HG03064 (cell line): ENCODE measurements around the gene UBL5.
"Not testable (repeated sequence)": the region's sequence is repeated elsewhere in the genome, so short reads cannot be mapped to it uniquely, and the experiment has no call there.

Experiments used
- ATAC-seq: cut with Tn5 transposase; IDR thresholded peaks from one replicate; pipeline ENCODE4 v1.9.1; 2021; ENCODE audit warnings: low read depth; ENCODE audit not compliant: unreplicated experiment

UBL5 gene

DNA sequence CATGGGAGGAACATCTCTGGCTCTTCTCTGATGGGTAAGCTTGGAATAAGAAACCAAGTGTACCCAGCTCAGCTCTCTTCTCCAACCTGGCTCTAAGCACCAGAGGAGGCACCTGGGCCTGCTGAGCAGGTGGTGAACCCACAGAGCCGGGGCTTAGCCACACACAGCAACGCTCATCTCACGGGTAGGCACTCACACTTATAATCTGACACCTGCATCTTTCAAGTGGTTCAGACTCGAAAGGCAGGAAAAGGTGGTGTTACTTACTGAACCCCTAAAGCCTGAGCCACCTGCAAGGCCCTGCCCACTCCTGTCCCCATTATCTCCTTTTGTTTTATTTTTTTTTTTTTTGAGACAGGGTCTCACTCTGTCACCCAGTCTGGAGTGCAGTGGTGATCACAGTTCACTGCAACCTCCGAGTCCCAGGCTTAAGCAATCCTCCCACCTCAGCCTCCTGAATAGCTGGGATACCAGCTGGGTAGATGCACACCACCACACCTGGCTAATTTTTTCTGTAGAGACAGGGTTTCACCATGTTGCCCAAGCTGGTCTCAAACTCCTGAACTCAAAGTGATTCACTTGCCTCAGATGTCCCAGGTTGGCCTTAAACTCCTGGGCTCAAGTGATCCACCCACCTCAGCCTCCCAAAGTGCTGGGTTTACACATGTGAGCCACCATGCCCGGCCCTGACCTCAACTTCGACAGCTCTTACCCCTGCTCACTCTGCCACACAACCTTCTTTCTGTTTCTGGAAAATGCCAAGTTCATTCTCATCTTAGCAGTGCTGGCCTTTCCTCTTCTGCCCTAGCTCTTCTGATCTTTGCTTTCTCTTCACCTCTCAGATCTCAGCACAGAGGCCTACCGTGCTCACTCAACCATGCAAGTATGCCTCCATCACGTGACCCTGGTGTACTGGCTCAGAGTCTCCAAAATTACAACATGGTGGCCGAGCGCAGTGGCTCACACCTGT, 18.6 kb upstream of the UBL5 start:
- ATAC-seq = no peak

DNA sequence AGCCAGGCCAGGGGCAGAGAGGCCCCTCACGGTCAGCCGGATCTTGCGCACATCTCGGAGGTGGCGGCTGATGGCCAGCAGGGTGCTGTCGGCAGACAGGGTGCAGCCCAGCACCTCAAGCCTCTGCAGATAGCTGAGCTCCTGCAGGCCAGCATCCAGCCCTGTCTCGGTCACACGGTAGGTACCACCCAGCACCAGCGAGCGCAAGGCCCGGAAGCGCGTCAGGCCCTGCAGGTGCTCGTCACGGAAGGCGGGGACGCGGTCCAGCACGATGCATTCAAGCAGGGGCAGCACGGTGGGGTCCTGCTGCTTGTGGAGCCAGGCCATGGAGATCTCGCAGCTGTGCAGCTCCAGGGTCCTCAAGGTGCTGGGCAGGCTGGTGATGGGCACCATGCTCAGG, 16.6 kb upstream of the UBL5 start:
- ATAC-seq = no peak

DNA sequence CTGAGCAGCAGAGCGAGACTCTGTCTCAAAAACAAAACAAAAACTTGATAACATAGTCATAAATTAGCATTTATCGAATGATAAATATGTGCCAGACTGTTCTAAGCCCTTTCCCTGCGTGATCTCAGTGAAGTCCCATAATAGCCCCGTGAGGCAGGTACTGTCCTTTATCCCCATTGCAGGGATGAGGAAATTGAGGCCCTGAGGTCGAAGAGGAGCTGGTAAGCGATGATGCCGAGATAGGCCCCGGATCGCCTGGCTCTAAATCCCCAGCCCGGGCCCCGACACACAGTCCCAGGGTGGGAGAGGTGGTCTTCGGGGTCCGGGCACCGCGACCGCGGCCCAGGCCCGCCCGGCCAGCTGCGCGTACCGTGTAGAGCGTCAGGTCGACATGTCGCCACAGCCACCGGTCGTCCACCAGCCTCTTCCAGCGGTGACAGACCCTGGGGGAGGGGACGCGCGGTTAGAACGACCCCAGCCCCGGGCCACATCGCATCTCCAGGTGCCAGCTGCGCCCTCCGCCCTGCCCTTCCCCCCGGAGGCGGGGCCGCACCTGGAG, 9.5 kb upstream of the UBL5 start:
- no peak for ATAC-seq

DNA sequence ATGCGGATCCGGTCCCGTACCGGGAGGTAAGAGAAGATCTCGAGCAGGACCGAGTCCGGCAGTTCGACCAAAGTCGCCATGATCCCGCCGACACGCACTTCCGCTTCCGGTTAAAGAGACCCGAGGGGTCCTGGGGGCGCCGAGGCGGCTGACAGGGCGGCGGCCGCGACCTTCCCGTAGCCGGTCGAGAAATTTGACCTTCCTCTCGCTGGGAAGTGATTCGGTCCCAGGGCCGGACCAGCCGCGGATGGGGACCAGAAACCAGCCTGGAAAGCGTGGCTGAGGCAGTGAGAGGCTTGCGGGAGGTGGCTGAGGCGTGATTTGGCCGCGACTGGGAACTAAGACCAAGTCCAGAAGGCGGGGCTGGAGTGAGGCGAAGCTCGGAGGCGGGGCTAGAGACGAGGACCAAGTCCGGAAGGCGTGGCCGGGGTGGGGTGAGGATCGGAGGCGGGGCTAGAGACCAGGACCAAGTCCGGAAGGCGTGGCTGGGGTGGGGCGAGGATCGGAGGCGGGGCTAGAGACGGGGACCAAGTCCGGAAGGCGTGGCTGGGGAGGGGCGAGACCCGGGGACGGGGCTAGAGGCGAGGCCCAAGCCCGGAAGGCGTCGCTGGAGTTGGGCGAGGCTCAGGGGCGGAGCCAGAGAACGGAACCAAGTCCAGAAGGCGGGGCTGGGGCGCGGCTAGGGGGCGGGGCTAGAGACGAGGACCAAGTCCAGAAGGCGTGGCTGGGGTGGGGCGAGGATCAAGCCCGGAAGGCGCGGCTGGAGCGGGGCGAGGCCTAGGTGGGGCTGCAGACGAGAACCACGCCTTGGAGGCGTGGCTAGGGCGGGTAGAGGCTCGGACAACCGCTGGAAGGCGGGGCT, 8.8 kb upstream of the UBL5 start, which contains the start of gene FBXL12:
FBXL12 (minus strand) TSS at position 346 of the 862 bp plus-strand sequence; CDS start at position 80, 266 bp downstream.
- peak; percentile 82 for ATAC-seq

DNA sequence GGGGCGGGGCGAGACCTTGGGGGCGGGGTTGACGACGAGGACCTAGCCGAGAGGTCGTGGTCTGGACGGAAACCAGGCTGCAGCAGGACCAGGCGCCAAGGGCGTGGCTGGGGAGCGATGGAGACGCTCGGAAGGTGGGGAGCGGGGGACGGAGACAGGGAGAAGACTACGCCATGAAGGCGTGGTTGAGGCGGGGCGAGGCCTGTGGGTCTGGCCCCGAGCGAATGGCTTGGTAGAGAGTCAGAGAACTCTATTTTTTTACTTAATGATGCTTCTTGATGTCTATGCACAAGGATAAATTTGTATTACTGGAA, 8.2 kb upstream of the UBL5 start:
- no peak for ATAC-seq

DNA sequence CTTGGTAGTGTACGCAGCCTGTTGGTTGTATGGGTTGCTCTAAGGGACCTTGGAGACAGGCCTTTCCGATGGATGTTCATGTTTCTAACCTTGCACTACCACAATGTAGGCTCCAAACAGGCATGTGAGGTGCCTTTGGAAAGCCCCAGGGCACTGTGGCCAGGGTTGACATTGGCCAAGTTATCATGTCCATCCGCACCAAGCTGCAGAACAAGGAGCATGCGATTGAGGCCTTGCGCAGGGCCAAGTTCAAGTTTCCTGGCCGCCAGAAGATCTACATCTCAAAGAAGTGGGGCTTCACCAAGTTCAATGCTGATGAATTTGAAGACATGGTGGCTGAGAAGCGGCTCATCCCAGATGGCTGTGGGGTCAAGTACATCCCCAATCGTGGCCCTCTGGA, 7.7 kb upstream of the UBL5 start:
- not testable (repeated sequence) for ATAC-seq

DNA sequence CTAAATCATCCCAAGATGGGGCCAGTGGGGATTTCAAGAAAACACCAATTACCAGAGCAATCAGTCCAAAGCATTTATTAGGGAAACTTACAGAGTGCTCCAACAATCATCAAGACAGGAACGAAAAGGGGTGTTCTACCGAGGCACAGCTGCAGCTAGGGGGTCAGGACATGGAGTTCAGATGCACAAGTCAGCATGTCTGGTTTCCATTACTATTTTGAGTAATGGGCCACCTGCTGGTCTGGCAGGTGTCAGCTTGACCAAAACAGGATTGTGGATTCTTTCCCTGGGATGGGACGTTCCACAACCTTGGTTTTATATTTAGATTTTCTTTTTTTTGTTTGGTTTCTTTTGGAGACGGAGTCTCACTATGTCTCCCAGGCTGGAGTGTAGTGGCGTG, 3.9 kb upstream of the UBL5 start:
- ATAC-seq = no peak

DNA sequence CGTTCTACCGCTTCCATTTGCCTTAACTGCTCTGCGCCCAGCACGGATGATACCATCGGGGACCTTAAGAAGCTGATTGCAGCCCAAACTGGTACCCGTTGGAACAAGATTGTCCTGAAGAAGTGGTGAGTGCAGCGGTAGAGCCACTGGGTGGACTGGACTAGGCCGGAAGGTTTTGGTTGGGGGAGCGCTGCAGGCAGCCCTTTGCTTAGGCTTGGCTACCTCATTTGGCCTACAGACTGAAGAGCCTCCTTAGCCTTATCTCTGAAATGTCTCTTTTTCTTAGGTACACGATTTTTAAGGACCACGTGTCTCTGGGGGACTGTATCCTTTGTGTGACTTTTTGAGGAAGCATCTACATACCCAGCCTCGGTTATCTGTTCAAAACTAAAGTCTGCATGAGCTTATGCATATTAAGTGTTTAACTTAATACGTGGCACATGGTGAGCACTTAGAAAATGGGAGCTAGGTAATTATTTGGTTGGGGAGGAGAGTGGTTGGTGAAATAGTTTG, 889 bp downstream of the UBL5 start:
- no peak for ATAC-seq

DNA sequence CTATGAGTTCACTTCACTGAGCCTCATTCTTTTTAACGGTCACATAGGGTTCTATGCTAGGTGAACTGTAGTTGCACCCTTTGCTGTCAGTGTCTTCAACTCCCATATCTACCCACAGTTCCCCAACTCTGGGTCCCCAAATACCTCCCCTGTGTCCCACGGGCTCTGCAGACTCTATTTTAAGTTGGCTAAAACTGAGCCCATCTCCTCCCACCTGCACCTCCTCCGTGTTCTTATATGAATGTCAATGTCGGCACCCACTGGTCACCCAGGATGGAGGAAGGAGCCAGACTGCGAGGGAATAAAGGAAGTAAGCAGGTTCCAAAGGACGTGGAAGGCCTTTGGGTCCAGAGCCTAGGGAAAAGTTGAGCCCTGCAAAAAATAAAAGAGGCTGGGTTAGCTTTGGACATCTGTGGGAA, 6.6 kb downstream of the UBL5 start:
- ATAC-seq = no peak

DNA sequence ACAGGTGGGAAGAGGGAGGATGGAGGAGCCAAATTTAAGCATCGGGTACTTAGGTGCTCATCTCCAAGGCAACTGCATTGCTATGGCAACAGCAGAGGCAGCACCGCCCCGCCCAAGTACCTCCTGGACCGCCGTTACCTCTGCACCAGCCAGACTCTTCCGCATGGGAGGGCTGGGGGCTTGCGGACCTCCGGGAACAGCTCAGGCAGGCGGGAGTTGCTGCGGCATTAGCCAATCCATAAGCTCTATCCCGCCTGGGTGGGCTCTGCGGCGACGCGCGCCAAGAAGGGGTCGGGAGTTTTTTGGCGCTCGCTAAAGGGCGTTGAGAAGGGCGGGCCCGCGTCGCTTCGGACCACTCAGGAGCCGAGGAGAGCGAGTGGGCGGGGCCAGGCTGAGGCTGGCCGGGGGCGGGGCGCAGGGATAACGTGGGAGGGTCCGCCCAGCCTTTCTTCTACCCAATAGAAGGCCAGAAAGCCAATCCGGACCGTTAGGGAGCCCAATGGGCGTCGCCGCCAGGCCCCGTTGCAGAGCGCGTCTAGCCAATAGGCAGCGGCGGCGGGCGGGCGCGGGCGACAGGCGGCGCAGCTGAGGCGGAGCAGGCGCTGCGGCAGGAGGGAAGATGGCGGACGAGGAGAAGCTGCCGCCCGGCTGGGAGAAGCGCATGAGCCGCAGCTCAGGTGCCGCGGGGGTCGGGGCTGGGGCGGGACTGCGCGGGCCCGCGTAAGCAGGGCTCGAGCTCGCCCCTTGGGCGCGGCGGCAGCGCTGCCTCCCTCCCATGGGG, 7.2 kb downstream of the UBL5 start, which contains the start of gene PIN1:
PIN1 (plus strand) TSS at position 593 of the 781 bp plus-strand sequence; CDS start at position 620, 27 bp downstream.
- peak; percentile 81 for ATAC-seq

DNA sequence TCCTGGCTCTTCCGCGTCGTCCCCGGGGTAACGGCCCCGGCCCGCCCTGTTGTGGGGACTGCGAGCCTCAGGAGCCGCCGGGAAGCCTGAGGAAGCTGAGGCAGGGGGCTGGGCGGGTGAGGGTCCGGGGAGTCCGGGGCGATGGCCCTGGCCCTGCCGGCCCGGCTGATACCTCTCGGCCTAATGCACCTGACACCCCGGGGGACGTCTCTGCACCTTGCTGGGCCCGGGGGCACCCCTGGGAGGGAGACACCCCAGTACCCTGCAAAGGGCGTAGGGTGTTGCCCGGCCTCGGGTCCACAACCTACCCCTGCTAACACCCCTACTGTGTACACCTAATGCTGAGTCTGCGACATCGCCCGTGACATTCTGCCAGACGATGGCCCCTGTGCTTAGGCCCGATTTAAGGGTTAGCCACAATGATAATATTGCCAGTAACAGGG, 7.8 kb downstream of the UBL5 start:
- ATAC-seq = peak; percentile 14

DNA sequence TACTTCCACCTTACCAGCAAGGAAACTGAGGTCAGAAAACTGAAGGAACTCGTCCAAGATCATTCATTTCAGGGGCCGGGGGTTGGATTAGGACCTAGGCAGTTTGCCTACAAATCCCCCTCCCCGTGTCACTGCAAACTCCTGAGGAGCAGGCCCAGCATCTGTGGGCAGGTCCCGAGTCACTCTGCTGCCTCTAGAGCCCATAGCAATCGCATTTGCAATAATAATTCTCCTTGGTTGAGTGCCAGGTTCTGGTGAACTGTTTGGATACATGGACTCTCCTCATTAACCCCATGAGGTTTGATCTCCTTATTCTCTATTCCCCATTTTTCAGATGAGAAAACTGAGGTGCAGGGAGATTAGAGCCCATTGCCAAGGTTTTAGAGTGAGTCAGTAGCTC, 8.3 kb downstream of the UBL5 start:
- no peak for ATAC-seq

DNA sequence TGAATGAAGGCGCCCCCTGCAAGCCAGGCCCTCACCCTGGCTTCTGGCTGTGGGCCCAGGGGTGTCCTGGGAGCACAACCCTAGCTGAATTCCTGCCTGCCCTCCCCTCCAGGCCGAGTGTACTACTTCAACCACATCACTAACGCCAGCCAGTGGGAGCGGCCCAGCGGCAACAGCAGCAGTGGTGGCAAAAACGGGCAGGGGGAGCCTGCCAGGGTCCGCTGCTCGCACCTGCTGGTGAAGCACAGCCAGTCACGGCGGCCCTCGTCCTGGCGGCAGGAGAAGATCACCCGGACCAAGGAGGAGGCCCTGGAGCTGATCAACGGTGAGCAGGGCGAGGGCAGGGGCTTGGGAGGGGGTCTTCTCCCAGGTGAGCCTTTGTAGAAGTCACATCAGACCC, 10.6 kb downstream of the UBL5 start:
- no peak for ATAC-seq

DNA sequence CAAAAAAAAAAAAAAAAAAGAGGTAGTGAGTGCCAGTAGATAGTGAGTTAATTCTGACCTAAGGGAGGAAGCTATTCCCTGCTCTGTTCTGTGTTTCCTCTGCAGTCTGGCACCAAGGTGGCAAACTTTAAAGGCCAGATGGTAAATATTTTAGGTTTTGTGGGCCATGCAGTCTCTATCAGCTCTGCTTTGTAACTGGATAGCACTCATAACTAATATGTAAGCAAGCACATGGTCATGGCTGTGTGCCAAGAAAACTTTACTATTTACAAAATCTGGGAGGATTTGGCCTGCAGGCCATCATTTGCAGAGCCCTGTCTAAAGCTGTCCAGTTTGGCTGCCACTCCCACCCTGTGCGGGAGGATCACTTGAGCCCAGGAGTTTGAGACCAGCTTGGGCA, 11.7 kb downstream of the UBL5 start:
- no peak for ATAC-seq

DNA sequence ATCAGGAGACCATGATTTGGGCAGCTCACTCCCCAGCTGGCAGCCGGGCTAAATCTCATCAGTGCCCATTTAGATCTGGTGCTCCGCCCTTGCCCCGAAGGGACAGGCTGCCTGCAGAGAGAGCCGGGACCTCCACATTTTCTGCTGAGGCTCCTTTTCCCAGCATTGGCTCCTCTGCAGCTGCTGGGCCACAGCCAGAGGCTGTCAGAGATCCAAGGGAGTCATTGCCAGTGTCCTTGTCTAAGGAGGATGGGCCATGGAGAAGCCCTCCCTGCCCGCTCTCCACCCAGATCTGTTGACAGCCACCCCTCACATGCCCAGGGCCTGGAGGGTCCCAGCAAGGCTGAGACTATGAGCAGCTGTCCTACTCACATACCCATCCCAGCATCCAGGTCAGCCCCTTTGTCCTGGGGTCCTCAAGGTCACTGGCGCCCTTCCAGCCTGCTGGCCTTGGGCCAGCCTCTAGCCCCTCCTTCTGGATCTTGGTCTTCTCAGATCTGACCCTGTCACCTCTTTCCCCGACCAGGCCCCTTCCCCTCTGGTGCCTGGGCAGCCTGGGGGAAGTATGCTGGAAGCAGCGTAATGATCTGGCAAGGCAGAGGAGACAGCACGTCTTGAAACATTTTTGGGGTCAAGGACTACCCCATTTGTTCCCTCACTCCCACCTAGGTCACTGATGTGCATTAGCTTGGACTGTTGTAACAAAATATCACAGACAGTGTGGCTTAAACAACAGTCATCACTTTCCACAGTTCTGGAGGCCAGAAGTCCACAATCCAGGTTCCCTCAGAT, 15.3 kb downstream of the UBL5 start:
- ATAC-seq = no peak

DNA sequence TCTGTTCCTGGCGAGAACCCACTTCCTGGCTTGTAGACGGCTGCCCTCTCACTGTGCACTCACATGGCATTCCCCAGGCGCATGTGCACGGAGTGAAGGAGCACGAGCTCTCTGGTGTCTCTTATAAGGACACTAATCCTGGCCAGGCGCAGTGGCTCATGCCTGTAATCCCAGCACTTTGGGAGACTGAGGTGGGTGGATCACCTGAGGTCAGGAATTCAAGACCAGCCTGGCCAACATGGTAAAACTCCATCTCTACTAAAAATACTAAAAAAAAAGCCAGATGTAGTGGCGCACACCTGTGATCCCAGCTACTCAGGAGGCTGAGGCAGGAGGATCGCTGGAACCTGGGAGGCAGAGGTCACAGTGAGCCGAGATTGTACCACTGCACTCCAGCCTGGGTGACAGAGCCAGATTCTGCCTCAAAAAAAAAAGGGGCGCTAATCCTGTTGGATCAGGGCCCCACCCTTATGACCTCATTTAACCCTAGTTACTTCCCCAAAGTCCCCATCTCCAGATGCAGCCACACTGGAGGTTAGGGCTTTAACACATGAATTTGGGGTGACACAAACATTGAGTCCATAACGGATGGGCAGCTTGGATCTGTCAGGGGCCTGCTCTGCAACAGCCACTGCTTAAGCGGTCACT, 16.0 kb downstream of the UBL5 start:
- not testable (repeated sequence) for ATAC-seq

DNA sequence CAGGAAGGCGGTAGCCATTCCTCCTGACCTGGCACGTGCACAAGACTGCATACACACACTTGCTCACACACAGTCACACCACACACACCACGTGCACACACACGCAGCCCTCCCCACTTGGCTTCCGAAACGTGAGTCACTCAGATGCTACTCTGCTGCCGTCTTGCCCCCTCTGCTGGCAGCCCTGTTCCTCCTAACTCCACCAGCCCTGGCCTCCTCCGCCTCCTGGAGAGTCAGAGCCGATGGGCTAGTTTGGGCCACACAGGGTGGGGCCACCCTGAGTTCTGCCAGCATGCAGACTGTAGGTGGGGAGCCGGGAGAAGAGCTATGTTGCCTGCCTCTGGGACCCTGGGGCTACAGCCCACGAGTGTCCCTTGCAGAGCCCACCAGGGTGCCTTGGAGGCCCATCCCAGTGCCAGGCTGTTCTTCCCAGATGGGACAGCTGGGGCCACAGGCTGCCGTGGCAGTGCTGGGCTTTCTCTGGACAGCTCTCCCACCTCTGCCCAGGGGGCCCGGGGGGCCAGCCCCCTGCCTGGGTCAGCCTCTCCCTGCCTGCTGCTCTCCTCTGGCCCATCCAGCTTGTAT, 19.5 kb downstream of the UBL5 start:
- ATAC-seq = no peak

DNA sequence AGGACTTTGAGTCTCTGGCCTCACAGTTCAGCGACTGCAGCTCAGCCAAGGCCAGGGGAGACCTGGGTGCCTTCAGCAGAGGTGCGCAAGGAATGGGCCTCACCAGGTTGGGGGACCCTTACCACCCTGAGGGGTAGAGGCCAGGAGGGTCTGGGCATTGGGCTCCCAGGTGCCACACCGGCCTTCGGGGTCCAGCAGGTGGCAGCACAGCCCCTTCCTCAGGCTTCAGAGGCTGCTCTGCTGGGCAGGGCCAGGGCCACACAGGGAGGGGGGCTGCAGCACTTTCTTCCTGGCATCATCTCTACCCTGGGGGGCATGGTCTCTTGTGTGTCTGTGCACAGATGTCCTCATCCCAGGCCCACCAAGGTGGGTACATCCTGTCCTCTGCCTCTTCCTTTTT, 20.3 kb downstream of the UBL5 start:
- ATAC-seq = no peak
